Activated naive CD4-positive, alpha-beta T cell treated with anti-CD3 and anti-CD28 coated beads for 36 hours (primary cell): Measurements from ENCODE around the gene GAD1. TPM values are rescaled to one million over a fixed set of nuclear protein-coding genes. Genes with fewer than 3 reads are reported as not detected.

ENCODE experiments used
- CTCF ChIA-PET: fragments of 350-600 bp; sonication (Branson Sonifier 250); formaldehyde crosslinking; loops from one replicate; lab custom pipeline; 2021; ENCODE audit warnings: antibody characterized with exemption; lab: Charles Lee
- DNase-seq: peaks from one replicate; pipeline ENCODE4 v3.0.0-alpha.2; 2020
- H3K27ac Mint-ChIP-seq: one replicate; pipeline ENCODE4 v1.8.0; 2021; ENCODE audit warnings: mild to moderate bottlenecking, mixed read lengths
- H3K27me3 Mint-ChIP-seq: one replicate; pipeline ENCODE4 v1.8.0; 2021; ENCODE audit warnings: low read depth, mixed read lengths
- H3K36me3 Mint-ChIP-seq: one replicate; pipeline ENCODE4 v1.8.0; 2021; ENCODE audit warnings: low read depth, mixed read lengths
- H3K4me1 Mint-ChIP-seq: one replicate; pipeline ENCODE4 v1.8.0; 2021; ENCODE audit warnings: low read depth, mixed read lengths
- H3K4me3 Mint-ChIP-seq: one replicate; pipeline ENCODE4 v1.8.0; 2021; ENCODE audit warnings: mild to moderate bottlenecking, moderate library complexity, mixed read lengths
- H3K9me3 Mint-ChIP-seq: one replicate; pipeline ENCODE4 v1.8.0; 2021; ENCODE audit warnings: mixed read lengths
- intact Hi-C: fragments of 100-400 bp; cut with micrococcal nuclease; formaldehyde crosslinking; loops from one replicate; pipeline ENCODE4 v1.15.1; 2023
- total RNA-seq, 2 experiments: library from RNA; stranded (reverse); gene quantifications; one replicate each; pipeline ENCODE4 v1.2.3, GENCODE V29; 2021

The GAD1 gene
- total RNA-seq, 2 experiments from 2014 or later: 0.86 TPM

DNA sequence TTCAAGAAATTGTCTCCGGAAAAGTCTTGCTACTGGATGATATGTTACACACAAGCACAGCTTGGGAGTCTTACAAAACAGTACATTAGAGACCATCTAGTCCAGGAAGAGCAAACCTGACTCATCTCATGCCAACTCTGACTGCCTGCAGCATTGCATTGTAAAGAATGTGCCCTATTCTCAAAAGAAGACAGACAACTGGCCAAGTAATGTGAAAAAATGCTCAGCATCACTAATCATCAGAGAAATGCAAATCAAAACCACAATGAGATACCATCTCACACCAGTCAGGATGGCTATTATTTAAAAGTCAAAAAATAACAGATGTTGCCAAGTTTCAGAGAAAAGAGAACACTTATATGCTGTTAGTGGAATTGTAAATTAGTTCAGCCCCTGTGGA, 69.7 kb downstream of the GAD1 start:
- Mint-ChIP-seq H3K4me1 (no peaks in the 10 kb centered on the region), H3K27me3 (peaks cover 6% of the 10 kb centered on the region), H3K4me3 (no peak overlapping the region), H3K27ac (no peak overlapping the region), H3K36me3 (no peaks in the 10 kb centered on the region), H3K9me3 (no peaks in the 10 kb centered on the region)
- DNase-seq: no peak
- intact Hi-C loops: no loop called here
- CTCF ChIA-PET: no interaction called here

DNA sequence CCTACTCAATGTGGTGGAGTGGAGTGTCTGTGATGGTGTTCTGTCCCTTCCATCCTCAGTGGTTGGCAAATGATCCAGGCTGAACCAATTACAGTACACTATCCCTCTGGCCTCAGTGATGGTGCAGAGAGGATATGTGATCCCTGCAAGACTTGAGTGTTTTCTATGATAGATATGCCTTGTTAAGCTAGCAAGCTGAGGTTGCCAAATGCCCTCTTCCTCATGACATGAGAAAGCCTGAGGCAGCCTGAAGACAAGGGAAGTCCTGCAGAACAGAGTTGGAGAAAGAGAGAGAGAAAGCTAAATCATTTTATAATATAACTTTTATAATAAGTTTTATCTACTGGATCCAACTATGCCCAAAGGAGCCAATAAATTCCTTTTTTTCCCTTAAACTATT, 70.8 kb downstream of the GAD1 start:
- Mint-ChIP-seq H3K4me3 (no peak overlapping the region), H3K9me3 (no peaks in the 10 kb centered on the region), H3K27ac (no peak overlapping the region), H3K4me1 (no peaks in the 10 kb centered on the region), H3K36me3 (no peaks in the 10 kb centered on the region), H3K27me3 (peaks cover 6% of the 10 kb centered on the region)
- intact Hi-C loops: no loop called here
- no peak for DNase-seq
- CTCF ChIA-PET: interaction anchor here (1.2 kb wide), 1 partner anchor 12 kb away, joined by 3 read pairs; no protein-coding TSS in a partner anchor

GRCh38 chr2:170887896-170888295, 71.2 kb downstream of the GAD1 start:
- H3K4me1 Mint-ChIP-seq: no peaks in the 10 kb centered on the region
- H3K9me3 Mint-ChIP-seq: no peaks in the 10 kb centered on the region
- CTCF ChIA-PET: interaction anchor here (1.2 kb wide), 1 partner anchor 11 kb away, joined by 3 read pairs; no protein-coding TSS in a partner anchor
- DNase-seq: no peak
- no peaks in the 10 kb centered on the region for H3K36me3 Mint-ChIP-seq
- intact Hi-C loops: no loop called here
- H3K4me3 Mint-ChIP-seq: no peak overlapping the region
- H3K27me3 Mint-ChIP-seq: peaks cover 6% of the 10 kb centered on the region
- H3K27ac Mint-ChIP-seq: no peak overlapping the region

- no peak for DNase-seq
- intact Hi-C loops: no loop called here
- Mint-ChIP-seq H3K36me3 (no peaks in the 10 kb centered on the region), H3K27me3 (no peaks in the 10 kb centered on the region), H3K4me3 (no peak overlapping the region), H3K4me1 (no peaks in the 10 kb centered on the region), H3K27ac (no peak overlapping the region), H3K9me3 (no peaks in the 10 kb centered on the region)
- CTCF ChIA-PET: interaction anchor here (1.0 to 1.2 kb wide), 2 partner anchors 19 to 76 kb away, joined by 3 to 4 read pairs; no protein-coding TSS in a partner anchor
Measured at GRCh38 chr2:170891893-170892292, 75.2 kb downstream of the GAD1 start.

DNA sequence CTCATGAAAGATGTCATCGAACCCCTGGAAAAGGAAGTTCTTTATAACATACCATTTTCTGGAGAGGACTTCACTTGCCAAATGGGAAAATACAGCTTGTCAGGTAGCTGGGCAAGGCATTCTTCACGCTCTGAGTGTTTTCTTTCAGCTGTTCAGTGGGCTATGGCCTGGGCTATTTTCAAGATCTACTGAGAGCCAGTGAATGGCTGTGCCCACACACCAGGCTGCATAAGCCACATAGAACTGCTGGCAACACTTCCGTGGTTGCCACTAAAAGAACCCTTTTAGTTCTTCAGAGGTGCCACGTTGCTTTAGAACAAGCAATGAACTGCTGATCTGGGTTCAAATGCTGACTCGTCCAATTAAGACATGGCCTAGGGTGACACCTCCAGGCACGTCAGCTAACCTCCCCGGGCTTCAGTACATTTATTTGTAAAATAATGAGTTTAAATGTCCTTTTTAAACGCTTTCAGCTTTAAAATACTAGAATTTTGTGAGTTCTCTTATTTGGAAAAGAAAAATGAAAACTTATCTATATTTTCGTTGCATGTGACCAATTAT, 75.8 kb downstream of the GAD1 start:
- no peaks in the 10 kb centered on the region for H3K27me3 Mint-ChIP-seq
- intact Hi-C loops: no loop called here
- CTCF ChIA-PET: interaction anchor here (1.0 to 1.2 kb wide), 2 partner anchors 19 to 77 kb away, joined by 3 to 4 read pairs; no protein-coding TSS in a partner anchor
- no peaks in the 10 kb centered on the region for H3K9me3 Mint-ChIP-seq
- H3K27ac Mint-ChIP-seq: no peak overlapping the region
- no peak for DNase-seq
- H3K36me3 Mint-ChIP-seq: no peaks in the 10 kb centered on the region
- H3K4me3 Mint-ChIP-seq: no peak overlapping the region
- H3K4me1 Mint-ChIP-seq: no peaks in the 10 kb centered on the region

GRCh38 chr2:170895023-170895757, 78.5 kb downstream of the GAD1 start:
- no peaks in the 10 kb centered on the region for H3K4me1 Mint-ChIP-seq
- H3K9me3 Mint-ChIP-seq: no peaks in the 10 kb centered on the region
- H3K27me3 Mint-ChIP-seq: peaks cover 2% of the 10 kb centered on the region
- H3K36me3 Mint-ChIP-seq: no peaks in the 10 kb centered on the region
- intact Hi-C loops: no loop called here
- DNase-seq: no peak
- H3K4me3 Mint-ChIP-seq: no peak overlapping the region
- H3K27ac Mint-ChIP-seq: no peak overlapping the region
- CTCF ChIA-PET: interaction anchor here (0.6 kb wide), 2 partner anchors 9 to 525 kb away, joined by 3 to 4 read pairs; no protein-coding TSS in a partner anchor

GRCh38 chr2:170896622-170897021, 79.9 kb downstream of the GAD1 start:
- Mint-ChIP-seq H3K4me3 (no peak overlapping the region), H3K4me1 (no peaks in the 10 kb centered on the region), H3K27me3 (peaks cover 2% of the 10 kb centered on the region), H3K27ac (no peak overlapping the region), H3K36me3 (no peaks in the 10 kb centered on the region), H3K9me3 (no peaks in the 10 kb centered on the region)
- intact Hi-C loops: no loop called here
- CTCF ChIA-PET: interaction anchor here (0.5 to 1.3 kb wide), 2 partner anchors 24 to 34 kb away, joined by 3 to 5 read pairs; no protein-coding TSS in a partner anchor
- no peak for DNase-seq

DNA sequence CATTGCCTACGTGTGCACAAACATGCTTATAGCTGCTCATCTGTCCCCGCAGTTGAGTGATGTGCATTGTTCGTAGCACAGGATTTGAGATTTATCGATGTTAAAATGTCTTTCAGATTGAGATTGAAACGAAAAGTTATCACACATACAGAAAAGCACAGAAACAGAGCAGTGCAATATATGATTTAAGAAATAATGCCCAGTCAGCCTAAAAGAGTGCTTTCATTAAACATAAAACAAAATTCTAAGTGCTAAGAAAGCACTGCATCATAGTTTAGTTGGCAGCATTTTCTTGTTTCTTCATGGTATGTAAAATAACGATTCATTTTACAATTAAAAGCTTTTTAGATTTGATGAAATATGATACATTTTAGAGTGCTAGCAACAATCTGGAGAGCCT, 80.4 kb downstream of the GAD1 start:
- Mint-ChIP-seq H3K27me3 (peaks cover 2% of the 10 kb centered on the region), H3K27ac (no peak overlapping the region), H3K4me1 (no peaks in the 10 kb centered on the region), H3K36me3 (no peaks in the 10 kb centered on the region), H3K4me3 (no peak overlapping the region), H3K9me3 (no peaks in the 10 kb centered on the region)
- DNase-seq: no peak
- intact Hi-C loops: no loop called here
- CTCF ChIA-PET: interaction anchor here (0.5 to 1.3 kb wide), 4 partner anchors 17 to 1110 kb away, joined by 3 to 5 read pairs (median 3); no protein-coding TSS in a partner anchor

DNA sequence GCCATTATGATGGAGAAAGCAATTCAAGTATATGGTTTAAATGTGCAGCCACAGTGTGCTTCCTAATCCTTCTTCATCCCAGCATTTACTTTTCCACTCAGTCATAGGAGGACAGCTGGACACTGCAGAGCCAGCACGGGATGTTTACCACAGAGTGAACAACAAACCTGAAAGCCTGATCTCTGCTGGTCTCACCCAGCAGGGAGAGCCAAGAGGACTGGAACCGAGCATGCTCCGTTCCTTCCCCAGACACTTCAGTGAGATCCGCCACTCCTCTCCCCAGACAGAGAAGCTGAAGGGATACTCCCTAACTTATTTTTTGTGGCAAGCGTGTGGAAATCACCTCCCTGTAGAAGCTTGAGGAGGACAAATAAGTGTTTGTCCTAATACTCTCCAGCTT, 89.2 kb downstream of the GAD1 start:
- no peak for DNase-seq
- peaks cover 23% of the 10 kb centered on the region for H3K9me3 Mint-ChIP-seq
- H3K27me3 Mint-ChIP-seq: no peaks in the 10 kb centered on the region
- H3K36me3 Mint-ChIP-seq: peaks cover 5% of the 10 kb centered on the region
- CTCF ChIA-PET: interaction anchor here (0.7 to 1.7 kb wide), 2 partner anchors 33 to 74 kb away, joined by 4 to 6 read pairs; no protein-coding TSS in a partner anchor
- no peak overlapping the region for H3K27ac Mint-ChIP-seq
- intact Hi-C loops: no loop called here
- H3K4me1 Mint-ChIP-seq: no peaks in the 10 kb centered on the region
- no peak overlapping the region for H3K4me3 Mint-ChIP-seq

Other genes starting within 250 kb of the GAD1 start
- not detected for gene SP5, start 101.5 kb upstream of the GAD1 start, total RNA-seq
- not detected for gene ERICH2, start 46.5 kb upstream of the GAD1 start, total RNA-seq
- gene GORASP2, start 112.4 kb downstream of the GAD1 start, total RNA-seq: 10 to 100 TPM; 57.1 to 60.2 TPM